IPS-18c (cell line): ENCODE results near the gene IKBKE.

Experiments
- H3K4me3 ChIP-seq: 2 replicates; pipeline ENCODE4 v1.7.0; 2013; ENCODE audit warnings: low read depth, mild to moderate bottlenecking, low read length, moderate library complexity; ENCODE audit not compliant: insufficient read depth
- H3K9me3 ChIP-seq: one replicate; pipeline ENCODE4 v1.6.1; 2013; ENCODE audit warnings: mild to moderate bottlenecking, low read length, moderate library complexity; ENCODE audit not compliant: control insufficient read depth, insufficient read depth

The IKBKE gene

DNA sequence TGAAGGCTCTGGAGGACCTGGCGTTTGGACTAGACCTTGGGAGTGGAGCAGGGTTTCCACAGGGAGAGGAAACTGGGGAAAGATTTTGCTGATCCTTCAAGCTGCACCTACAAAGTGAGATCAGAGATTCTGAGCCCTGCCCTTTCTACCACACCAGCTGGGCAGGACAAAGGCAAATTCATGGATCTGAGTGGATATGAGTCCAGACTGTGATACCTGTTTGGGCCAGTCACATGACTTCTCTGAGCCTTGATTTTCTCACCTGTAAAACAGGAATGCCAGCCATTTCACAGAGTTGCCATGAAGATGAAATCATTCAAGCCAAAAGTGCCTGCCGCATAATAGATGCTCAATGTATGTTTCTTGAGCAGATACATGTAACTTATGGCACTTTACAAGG lies 32.1 kb downstream of the IKBKE start:
- H3K4me3 ChIP-seq, result no peak overlapping the region
- H3K9me3 ChIP-seq, result no peaks in the 10 kb centered on the region

DNA sequence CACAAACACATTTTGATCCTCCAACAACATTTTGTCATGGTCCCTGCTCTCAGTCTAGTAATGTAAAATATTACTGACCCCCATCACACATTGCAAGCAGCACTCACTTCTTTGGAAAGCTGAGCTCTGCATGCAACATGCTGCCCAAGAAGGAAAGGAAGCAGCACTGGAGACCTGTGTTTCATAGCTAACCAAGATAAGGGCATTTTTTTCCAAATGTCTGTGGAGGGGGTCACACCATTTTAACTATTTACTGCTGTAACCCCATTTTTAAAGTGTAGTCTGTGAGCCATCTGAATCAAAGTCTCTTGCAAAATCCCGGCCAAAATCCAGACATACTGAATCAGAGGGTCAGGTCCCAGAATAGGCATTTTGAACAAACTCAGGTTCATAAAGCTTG lies 32.5 kb downstream of the IKBKE start:
- H3K9me3 ChIP-seq, result no peaks in the 10 kb centered on the region

DNA sequence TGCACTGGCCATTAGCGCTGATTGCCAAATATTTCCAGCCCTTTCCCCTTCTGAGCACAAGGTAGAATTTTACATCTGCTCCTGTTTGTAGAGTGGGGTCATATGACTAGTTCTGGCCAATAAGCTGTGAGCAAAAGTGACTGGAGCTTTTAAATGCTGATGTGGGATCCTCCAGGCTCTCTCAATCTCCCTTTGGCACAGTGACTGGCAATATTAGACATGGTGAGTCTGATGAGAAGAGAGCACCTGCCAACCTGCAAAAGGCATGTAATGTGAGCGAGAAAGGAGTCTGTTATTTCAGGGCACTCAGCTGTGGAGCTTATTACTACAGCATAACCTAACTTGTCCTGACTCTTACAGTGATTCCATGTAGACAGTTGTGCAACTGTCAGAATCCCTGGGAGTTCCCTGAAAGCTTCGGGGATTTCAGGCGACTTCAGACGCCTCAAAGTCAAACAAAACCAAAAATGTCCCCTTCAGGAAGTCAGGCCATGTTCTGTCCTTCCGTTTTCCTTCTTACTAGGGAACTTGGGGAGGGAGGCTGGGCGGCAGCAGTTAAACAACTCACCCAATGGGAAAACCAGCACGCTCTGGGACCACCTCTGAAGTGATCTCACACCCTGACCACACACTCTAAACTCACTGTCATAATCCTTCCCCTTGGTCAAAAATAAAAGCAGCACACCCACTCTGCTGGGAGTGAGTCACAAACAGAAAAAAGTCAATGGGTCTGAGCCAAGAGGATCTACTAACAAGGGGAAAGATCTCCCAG lies 33.5 kb downstream of the IKBKE start:
- Histone ChIP-seq H3K4me3 (no peak overlapping the region), H3K9me3 (no peaks in the 10 kb centered on the region)

More for the DNA sequence above, 32.5 kb downstream of the IKBKE start:
- H3K4me3 ChIP-seq, result no peak overlapping the region

DNA sequence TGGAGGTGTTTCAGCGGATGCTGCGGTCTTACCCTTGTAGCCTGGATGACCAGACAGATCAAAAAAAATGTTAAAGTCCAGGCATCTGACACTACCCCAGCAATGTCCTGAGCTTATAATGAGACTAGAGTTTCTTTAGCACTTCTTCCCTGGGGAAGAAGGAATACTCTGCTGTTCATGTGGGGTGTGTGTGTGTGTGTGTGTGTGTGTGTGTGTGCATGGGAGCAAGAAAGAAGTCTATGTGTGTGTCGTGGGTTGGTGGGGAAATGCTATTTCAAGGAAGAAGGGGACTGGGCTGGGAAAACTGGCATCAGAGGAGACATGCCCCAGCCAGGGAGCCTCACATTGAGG lies 34.1 kb downstream of the IKBKE start:
- H3K9me3 ChIP-seq, result no peaks in the 10 kb centered on the region
- no peak overlapping the region for H3K4me3 ChIP-seq

DNA sequence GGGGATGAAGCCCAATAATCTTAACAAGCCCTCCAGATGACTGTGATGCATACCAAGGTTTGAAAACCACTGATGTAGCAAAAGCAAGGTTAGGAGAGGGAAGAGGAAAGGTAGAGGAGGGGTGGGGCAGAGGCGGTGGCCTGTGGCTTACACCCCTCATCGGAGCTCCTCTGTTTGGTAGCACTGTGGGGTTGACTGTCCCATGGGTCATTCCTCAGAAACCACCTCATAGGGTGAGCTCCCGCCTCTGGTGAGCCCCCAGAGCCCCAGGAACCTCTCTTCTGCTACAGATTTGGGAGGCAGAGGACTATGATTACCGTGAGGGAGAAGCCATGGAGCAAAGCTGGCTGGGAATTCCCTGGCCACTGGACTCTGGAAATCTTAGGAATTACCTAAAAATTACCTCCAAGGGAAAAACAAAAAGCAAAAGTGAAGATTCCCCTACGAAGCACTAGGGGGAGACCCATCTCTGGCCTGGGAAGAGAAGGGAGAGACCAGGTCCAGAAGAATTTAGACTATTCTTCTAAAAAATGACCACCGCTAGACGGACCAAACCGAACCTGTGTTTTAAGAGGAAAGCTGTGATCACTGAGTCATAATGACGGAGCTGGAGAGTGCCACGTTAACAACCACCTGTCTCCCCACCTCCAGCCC lies 35.6 kb downstream of the IKBKE start:
- H3K4me3 ChIP-seq, result no peak overlapping the region
- H3K9me3 ChIP-seq, result no peaks in the 10 kb centered on the region

DNA sequence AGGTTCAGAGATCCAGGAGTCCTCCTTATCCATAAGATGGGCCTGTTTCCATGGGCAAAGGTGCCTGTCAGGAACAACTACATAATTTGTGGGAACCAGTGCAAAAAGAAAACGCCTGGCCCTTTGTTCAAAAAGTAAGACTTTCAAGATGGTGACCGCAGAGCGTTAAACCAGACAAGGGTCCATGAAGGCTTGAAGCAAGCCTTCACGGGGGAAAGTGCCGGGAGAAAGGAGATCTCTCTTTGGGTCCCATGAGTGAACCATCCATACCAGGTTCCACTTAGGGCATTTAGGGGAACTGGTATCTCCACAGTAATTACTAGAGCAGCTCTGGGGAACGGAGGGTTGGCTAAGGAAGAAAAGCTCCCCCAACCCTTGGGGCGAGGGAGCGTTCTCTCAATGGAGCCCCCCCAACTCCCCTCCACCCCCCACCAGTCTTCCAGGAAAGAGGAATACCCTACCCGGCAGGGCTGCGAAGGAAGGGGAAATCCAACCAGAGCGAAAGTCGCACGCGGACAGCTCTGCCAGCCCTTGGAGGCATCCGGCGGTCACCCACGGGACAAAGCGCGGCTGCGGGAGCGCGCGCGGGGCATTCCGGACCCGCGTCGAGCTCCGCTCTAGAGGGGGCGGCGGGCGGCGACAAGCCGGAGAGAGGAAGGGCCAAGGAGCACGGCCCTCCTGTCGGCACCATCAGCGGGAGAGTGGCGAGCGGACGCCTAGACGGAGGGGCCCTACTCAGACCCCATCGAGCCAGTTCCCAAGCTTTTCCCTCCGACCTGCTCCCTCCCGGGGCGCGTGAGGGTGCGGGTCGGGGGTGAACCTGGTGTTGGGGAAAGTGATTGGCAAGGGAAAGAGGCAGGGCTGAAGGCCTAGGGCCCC lies 36.4 kb downstream of the IKBKE start:
- H3K4me3 ChIP-seq, result peak overlapping the region; percentile 49; the same call in 1 of the 2 replicates
- H3K9me3 ChIP-seq, result no peaks in the 10 kb centered on the region

DNA sequence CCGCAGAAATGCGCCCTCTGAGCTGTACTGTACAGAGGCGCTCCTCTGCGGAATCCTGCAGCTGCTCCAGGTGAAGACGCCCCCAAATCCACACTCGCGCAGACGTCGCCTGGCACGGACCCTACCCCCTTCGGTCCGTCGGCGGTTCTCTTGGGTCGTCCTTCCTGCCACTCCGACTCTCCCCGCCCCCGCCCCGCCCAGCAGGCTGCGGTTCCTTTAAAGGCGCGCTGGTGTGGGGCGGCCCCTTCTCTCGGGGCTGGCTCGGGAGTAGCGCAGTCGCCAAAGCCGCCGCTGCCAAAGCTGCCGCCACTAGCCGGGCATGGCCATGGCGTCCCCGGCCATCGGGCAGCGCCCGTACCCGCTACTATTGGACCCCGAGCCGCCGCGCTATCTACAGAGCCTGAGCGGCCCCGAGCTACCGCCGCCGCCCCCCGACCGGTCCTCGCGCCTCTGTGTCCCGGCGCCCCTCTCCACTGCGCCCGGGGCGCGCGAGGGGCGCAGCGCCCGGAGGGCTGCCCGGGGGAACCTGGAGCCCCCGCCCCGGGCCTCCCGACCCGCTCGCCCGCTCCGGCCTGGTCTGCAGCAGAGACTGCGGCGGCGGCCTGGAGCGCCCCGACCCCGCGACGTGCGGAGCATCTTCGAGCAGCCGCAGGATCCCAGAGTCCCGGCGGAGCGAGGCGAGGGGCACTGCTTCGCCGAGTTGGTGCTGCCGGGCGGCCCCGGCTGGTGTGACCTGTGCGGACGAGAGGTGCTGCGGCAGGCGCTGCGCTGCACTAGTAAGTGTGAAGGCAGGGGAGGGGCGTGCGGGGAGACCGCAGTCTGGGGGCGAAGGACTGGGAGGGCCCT lies 37.2 kb downstream of the IKBKE start, which contains the start of gene RASSF5:
RASSF5 (plus strand) TSS at position 248 of the 846 bp plus-strand sequence; CDS start at position 320, 72 bp downstream.
- no peaks in the 10 kb centered on the region for H3K9me3 ChIP-seq
- peak within 1 kb of the TSS; percentile 49 for H3K4me3 ChIP-seq

DNA sequence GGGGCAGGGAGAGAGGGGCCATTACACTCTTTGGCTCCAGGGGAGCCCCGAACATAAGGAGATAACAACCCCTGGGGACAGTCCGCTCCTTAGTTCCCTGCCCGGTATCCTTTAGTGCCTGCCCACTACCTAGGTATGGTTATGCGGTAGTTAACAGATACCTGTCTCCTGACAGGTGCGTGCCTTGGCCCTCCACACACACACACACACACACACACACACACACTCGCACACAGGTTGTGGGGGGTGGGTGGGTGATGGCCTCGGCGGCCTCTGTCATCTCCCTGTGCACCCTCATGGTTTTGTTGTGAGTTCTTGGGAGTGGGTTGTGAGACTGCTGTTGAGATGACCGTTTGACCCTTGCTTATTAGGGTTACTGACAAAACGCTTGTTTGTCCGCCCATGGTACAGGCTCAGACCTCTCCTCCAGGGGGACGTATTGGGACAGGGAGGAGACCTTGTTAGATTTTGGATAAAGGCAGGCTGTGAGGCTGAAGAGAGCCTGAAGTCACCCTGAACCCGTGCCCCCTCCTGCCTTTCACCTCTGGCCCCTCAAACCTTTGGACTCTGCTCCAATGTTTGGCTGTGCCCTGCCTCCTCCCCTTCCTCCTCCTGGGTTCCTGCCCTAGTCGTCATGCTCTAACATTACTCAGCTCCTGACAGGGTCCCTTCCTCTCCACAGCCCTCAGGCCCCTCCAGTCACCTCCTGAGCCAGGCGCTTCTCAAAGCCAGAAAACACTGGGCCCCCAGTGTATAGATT lies 38.0 kb downstream of the IKBKE start:
- no peaks in the 10 kb centered on the region for H3K9me3 ChIP-seq
- peak overlapping the region; percentile 49 for H3K4me3 ChIP-seq

DNA sequence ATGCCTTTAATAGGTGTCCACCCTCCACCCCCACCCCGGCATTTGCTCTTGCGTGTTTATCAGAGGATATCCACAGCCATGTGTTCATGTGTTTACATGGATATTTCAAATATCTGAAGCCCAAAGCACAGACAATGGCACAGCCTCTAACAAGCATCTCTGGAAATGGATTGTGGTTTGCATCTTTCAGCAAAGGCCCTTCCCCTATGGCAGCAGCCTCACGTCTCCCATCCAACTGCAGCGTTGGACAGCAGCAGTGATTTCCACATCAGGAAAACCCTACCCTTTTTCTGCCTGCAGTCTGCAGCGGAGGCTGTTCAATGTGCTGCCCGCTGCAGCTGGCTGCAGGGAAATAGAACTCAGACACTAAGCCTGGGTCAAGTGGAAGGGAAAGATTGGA lies 38.7 kb downstream of the IKBKE start:
- no peaks in the 10 kb centered on the region for H3K9me3 ChIP-seq

DNA sequence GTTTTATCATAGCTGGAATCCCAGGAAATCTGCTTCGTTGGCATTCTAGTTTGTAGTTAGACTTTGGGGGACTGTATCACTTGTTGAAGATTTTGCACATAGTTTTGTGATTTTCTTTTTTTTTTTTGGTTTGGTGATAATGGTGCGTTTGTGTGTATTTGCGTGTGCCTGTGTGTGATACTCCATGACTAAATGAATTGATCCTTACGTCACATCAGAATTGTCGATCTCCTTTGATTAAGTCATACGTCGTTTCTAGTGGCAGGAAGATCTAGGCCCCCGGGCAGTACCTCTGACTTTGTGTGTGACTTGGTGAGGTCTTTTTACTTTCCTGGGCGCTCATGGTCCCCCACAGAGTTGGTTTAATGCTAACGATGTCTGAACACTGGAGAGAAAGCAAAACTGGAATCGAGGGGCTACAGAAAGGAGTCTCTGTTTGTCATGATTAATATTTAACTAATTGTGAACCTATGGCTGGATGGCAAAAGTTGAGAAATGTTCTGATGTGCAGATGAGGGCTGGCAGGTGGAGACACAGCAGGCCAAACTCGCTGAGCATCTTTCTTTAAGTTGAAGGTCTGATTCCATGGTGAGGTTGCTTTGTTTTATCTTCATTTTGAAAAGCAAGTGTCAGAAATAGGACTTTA lies 39.5 kb downstream of the IKBKE start:
- no peak overlapping the region for H3K4me3 ChIP-seq
- no peaks in the 10 kb centered on the region for H3K9me3 ChIP-seq

More for the DNA sequence above, 38.7 kb downstream of the IKBKE start:
- H3K4me3 ChIP-seq, result no peak overlapping the region

DNA sequence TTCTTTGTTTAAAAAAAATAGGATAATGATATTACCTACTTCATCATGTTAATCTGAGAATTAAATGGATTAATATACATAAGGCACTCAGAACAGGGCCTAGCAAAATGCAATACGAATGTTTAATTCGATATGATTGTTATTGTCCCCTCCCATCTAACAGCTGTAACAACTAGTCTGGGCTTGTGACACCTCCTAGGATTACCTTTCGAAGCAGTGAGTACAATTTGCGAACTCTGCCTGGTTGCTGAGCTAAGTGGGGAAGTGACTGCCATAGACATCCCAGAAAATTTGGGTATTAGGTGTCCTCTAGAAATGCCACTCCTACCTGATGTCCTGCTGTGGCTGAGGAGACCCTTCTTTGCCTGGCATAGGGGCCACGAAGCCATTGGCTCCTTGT lies 40.1 kb downstream of the IKBKE start:
- H3K9me3 ChIP-seq, result no peaks in the 10 kb centered on the region
- no peak overlapping the region for H3K4me3 ChIP-seq

DNA sequence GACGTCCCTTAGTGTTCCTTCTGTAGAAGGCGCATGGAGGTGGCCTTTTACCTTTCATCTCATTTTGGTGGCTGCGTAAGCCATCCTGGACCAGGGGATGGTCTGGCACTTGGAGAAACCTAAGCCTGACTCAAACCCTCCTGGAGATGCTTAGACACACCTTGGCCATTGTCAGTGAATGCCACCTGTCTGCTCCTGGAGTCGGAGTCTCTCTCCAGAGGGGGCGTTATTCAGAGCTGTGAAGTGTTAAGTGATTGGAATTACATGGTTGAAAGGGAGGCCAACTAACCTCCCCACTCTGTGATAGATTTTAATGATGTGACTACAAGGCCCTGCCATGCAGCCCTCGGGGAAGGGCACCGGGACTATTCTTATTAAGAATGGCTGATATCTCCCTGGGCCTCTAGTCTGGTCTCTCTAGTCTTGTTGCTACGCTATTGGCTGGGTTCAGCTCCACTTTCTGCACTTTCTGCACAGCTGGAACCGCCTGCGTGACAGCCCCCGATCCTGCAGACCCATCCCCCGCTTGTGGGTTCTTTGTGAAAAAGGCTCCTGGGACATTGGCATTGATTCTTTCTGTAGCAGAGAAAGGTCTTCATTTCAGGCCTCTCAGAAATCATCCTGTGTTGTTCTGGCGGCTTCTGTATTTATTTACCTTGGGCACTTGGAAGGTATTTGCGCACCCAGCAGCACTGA lies 41.2 kb downstream of the IKBKE start:
- H3K4me3 ChIP-seq, result no peak overlapping the region

DNA sequence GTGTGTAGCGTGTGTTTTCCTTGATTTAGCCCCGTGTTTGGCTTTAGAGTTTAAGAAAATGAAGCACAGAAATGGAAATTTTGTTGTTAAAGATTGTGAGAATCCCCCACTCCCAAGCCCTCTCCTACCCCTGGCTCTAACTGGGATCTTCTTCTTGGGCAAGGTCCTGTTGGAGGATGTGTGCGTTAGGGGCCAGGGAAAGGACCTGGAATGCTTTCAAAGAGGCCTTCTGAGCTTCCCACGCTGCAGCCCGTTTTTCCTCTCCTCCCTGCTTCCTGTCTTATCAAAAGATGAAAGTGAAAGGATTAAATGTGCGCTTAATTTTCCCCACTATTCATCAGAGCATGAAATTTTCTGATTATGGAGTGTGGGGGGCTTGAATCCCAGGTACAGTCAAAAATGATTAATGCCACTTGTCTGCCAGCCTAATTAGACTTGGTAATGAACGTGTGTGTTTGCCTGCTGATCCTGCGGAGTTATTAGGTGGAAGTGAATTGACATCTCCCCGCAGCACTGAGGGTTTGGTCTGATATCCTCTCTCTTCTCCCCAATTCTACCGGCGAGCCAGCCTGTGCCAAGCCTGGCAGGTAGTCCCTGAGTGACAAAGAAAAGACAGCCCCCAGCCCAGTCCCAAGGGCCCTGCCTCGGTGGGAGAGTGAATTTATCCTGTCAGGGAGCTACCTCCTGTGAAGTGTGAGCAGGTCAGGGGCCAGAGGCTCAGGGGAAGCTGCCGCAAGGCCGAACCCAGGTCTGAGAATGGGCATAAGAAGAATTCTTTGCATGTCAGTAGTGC lies 42.0 kb downstream of the IKBKE start:
- H3K4me3 ChIP-seq, result no peak overlapping the region
- no peaks in the 10 kb centered on the region for H3K9me3 ChIP-seq

More for the DNA sequence above, 41.2 kb downstream of the IKBKE start:
- H3K9me3 ChIP-seq, result no peaks in the 10 kb centered on the region

DNA sequence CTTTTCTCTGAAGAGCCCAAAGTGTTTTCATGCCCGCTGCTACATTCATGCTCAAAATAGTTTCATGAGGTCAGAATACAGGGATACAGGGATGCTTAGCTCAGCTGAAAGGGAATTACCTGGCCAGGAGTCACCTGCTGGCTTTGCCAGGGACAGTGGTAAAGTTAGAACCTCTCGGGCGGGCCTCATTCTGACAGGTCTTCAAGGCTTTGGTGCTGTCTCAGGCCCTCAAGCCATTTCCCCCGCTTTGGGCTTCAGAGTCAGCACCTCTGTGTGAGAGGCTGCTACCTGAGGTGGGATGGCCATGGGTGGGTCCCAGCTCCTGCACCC lies 42.5 kb downstream of the IKBKE start:
- Histone ChIP-seq H3K4me3 (no peak overlapping the region), H3K9me3 (no peaks in the 10 kb centered on the region)
